ENCODE data around the gene IL1RAP. TPM values are rescaled to one million over a fixed set of nuclear protein-coding genes. Genes with fewer than 3 reads are reported as not detected.

IL1RAP gene
- total RNA-seq, 1 donor, result 14.8 TPM

DNA sequence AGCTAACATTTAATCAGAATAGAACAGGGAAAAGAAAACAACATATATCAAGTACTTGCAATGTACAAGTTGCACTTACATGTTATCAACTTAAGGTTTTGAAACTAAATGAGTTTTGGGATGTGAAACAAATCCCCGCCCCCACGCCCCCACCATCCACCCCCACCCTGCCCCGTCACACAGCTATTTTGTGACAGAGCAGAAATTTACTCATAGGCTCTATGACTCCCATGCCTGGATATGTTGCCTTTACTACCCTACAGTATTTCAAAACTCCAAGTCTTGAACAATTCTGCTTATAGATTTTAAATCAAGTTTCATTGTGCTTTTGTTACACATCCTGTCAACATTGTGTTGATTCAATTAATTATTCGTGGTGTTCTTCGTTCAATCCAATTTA lies 18.1 kb upstream of the IL1RAP start:
- Histone ChIP-seq H3K9me3 (ENCODE audit: low read depth, low read length) (no peaks in the 10 kb centered on the region), H3K36me3 (ENCODE audit: insufficient read depth, low read length) (no peaks in the 10 kb centered on the region), H3K27ac (ENCODE audit: low read depth, low read length) (peak overlapping the region; percentile 60), H2AFZ (ENCODE audit: low read length) (peak overlapping the region; percentile 20), H3K4me2 (ENCODE audit: insufficient read depth, low read length) (no peak overlapping the region), H3K4me3 (ENCODE audit: insufficient read depth, low read length) (no peak overlapping the region), H3K27me3 (ENCODE audit: insufficient read depth, low read length) (no peaks in the 10 kb centered on the region), H3K79me2 (ENCODE audit: insufficient read depth, low read length) (no peaks in the 10 kb centered on the region), H4K20me1 (ENCODE audit: insufficient read depth, low read length) (no peaks in the 10 kb centered on the region), H3K4me1 (ENCODE audit: insufficient read depth, low read length) (peaks cover 20% of the 10 kb centered on the region)
- no peak for DNase-seq (ENCODE audit: insufficient read length, low spot score, missing footprints)
- TF ChIP-seq, protein P1, sequence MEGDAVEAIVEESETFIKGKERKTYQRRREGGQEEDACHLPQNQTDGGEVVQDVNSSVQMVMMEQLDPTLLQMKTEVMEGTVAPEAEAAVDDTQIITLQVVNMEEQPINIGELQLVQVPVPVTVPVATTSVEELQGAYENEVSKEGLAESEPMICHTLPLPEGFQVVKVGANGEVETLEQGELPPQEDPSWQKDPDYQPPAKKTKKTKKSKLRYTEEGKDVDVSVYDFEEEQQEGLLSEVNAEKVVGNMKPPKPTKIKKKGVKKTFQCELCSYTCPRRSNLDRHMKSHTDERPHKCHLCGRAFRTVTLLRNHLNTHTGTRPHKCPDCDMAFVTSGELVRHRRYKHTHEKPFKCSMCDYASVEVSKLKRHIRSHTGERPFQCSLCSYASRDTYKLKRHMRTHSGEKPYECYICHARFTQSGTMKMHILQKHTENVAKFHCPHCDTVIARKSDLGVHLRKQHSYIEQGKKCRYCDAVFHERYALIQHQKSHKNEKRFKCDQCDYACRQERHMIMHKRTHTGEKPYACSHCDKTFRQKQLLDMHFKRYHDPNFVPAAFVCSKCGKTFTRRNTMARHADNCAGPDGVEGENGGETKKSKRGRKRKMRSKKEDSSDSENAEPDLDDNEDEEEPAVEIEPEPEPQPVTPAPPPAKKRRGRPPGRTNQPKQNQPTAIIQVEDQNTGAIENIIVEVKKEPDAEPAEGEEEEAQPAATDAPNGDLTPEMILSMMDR (IDR thresholded peaks at IDR 0.05; ENCODE audit: extremely low read depth, low read depth, low read length), result no peak

DNA sequence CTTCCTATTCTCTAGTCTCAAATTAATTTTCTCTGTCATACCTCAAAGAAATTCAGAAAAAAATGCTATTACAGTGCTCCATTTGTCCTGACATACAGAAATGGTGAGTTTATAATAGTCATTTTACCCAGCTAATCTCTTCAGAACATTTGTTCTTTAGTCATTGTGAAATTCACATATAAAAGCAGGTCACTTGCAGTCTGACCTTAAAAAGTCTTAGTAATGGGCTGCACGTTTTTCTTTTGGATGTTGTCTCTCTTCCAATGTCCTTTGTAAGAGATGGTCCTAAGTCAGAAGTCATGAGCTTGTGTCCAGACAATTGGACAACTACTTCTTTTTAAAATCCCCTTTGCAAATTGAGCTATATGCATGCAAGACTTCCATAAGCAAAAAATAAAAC lies 17.0 kb upstream of the IL1RAP start:
- Histone ChIP-seq H2AFZ (ENCODE audit: low read length) (no peak overlapping the region), H3K79me2 (ENCODE audit: insufficient read depth, low read length) (no peaks in the 10 kb centered on the region), H3K4me3 (ENCODE audit: insufficient read depth, low read length) (no peak overlapping the region), H3K4me1 (ENCODE audit: insufficient read depth, low read length) (peaks cover 20% of the 10 kb centered on the region), H3K36me3 (ENCODE audit: insufficient read depth, low read length) (no peaks in the 10 kb centered on the region), H3K27ac (ENCODE audit: low read depth, low read length) (no peak overlapping the region), H3K4me2 (ENCODE audit: insufficient read depth, low read length) (no peak overlapping the region), H4K20me1 (ENCODE audit: insufficient read depth, low read length) (no peaks in the 10 kb centered on the region), H3K27me3 (ENCODE audit: insufficient read depth, low read length) (no peaks in the 10 kb centered on the region), H3K9me3 (ENCODE audit: low read depth, low read length) (no peaks in the 10 kb centered on the region)
- no peak for DNase-seq (ENCODE audit: insufficient read length, low spot score, missing footprints)
- TF ChIP-seq, protein P1 (IDR thresholded peaks at IDR 0.05; ENCODE audit: extremely low read depth, low read depth, low read length), result no peak

DNA sequence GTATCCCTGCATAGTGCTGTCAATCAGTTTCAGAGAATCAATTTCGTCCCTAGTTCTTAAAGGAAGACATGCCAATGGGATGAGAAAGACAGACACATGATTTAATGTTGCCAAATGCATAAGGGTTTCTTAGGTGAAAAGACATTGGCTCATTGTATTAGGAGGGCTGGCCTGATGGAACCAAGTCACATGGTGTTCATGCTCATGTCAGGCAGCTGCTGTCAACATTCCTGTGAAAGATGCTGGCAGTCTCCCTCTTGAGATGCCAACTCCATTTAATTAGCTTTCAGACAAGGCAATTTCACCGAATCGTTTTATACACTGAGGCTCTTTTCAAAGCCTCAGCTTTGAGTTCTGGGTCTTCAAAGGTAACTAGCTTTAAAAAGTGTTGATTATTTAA lies 16.1 kb upstream of the IL1RAP start:
- TF ChIP-seq, protein P1 (IDR thresholded peaks at IDR 0.05; ENCODE audit: extremely low read depth, low read depth, low read length), result no peak
- Histone ChIP-seq H3K4me3 (ENCODE audit: insufficient read depth, low read length) (no peak overlapping the region), H3K36me3 (ENCODE audit: insufficient read depth, low read length) (no peaks in the 10 kb centered on the region), H3K4me1 (ENCODE audit: insufficient read depth, low read length) (peaks cover 20% of the 10 kb centered on the region), H3K4me2 (ENCODE audit: insufficient read depth, low read length) (no peak overlapping the region), H3K27me3 (ENCODE audit: insufficient read depth, low read length) (no peaks in the 10 kb centered on the region), H3K79me2 (ENCODE audit: insufficient read depth, low read length) (no peaks in the 10 kb centered on the region), H3K9me3 (ENCODE audit: low read depth, low read length) (no peaks in the 10 kb centered on the region), H2AFZ (ENCODE audit: low read length) (no peak overlapping the region), H3K27ac (ENCODE audit: low read depth, low read length) (no peak overlapping the region), H4K20me1 (ENCODE audit: insufficient read depth, low read length) (no peaks in the 10 kb centered on the region)
- DNase-seq (ENCODE audit: insufficient read length, low spot score, missing footprints), result no peak

DNA sequence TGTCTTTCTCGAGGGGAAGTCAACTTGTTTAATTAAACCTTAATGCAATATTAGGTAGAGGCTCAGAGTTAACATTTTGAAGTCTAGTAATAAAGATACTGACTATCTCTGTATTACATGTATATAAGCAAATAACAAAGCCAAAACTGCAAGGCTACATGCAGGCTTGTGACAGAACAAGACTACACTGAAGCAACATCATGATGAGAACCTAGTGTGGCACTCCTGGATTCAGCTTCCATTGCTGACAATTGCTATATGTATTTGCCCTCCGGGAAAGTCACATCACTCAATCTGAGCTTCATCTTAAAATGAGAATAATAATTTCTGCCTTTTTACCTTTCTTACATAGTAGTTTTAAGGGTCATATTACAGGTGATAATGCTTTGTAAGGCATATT lies 15.6 kb upstream of the IL1RAP start:
- no peaks in the 10 kb centered on the region for H3K79me2 ChIP-seq (ENCODE audit: insufficient read depth, low read length)
- H3K36me3 ChIP-seq (ENCODE audit: insufficient read depth, low read length), result no peaks in the 10 kb centered on the region
- H3K4me1 ChIP-seq (ENCODE audit: insufficient read depth, low read length), result peaks cover 20% of the 10 kb centered on the region
- no peak overlapping the region for H3K4me3 ChIP-seq (ENCODE audit: insufficient read depth, low read length)
- no peak overlapping the region for H2AFZ ChIP-seq (ENCODE audit: low read length)
- TF ChIP-seq, protein P1 (IDR thresholded peaks at IDR 0.05; ENCODE audit: extremely low read depth, low read depth, low read length), result no peak
- no peaks in the 10 kb centered on the region for H3K27me3 ChIP-seq (ENCODE audit: insufficient read depth, low read length)
- no peak overlapping the region for H3K4me2 ChIP-seq (ENCODE audit: insufficient read depth, low read length)
- H4K20me1 ChIP-seq (ENCODE audit: insufficient read depth, low read length), result no peaks in the 10 kb centered on the region
- no peak overlapping the region for H3K27ac ChIP-seq (ENCODE audit: low read depth, low read length)
- DNase-seq (ENCODE audit: insufficient read length, low spot score, missing footprints), result no peak
- H3K9me3 ChIP-seq (ENCODE audit: low read depth, low read length), result no peaks in the 10 kb centered on the region

Measured in osteoblast (primary cell).